ENCODE measurements around the gene PAK6.

PAK6 gene

GRCh38 chr15:40325188-40325587, 86.3 kb downstream of the PAK6 start:
- in situ Hi-C loops (cut with HindIII; ENCODE audit: low sequenced_read_pairs), result loop anchor here (5.0 kb wide), 1 partner anchor 97 kb away; no protein-coding TSS in a partner anchor

- in situ Hi-C loops (cut with HindIII; ENCODE audit: low sequenced_read_pairs), result loop anchor here (5.0 kb wide), 1 partner anchor 97 kb away; no protein-coding TSS in a partner anchor
Measured at GRCh38 chr15:40325700-40326099, 86.8 kb downstream of the PAK6 start.
